NOMO-1 treated with dmso at 0.1 percent for 144 hours (cell line): ENCODE results near the gene SMTNL2.

Experiments
- DNase-seq: peaks from one replicate; lab custom pipeline; 2025; ENCODE audit not compliant: unreplicated experiment; lab: John Stamatoyannopoulos, UW

Gene SMTNL2

DNA sequence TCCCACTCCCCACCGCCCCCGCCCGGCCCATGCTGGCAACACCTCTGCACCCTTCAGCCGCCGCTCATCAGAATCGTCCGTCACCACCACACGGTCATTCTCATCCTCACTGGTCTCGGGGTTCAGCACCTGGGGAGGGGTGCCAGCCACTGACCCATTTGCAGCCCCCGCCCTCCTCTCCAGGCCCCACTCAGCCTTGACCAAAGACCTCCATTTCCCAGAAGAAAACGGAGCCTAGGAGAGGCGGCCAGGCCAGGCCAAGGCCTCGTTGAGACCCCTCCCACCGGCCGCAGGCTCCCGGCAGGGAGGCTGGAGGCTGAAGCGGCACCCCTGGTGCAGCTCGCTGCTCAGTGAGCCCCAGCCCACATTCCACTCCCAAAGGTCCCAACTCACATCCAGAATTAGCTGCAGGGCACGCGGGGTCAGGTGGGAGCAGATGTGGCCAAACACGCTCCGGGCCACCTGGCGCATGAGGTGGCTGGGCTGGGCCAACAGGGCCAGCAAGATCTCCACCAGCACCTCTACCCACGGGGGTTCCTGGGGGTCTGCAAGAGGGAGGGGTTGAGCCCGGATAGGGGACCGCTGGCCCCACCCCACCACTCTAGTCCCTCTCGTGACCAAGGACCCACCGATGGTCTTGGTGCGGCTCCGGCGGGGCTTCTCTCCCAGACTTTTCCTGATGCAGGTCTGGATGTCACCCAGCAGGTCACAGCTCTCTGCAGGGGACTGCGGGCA lies 38.9 kb upstream of the SMTNL2 start:
- DNase-seq, result no peak

DNA sequence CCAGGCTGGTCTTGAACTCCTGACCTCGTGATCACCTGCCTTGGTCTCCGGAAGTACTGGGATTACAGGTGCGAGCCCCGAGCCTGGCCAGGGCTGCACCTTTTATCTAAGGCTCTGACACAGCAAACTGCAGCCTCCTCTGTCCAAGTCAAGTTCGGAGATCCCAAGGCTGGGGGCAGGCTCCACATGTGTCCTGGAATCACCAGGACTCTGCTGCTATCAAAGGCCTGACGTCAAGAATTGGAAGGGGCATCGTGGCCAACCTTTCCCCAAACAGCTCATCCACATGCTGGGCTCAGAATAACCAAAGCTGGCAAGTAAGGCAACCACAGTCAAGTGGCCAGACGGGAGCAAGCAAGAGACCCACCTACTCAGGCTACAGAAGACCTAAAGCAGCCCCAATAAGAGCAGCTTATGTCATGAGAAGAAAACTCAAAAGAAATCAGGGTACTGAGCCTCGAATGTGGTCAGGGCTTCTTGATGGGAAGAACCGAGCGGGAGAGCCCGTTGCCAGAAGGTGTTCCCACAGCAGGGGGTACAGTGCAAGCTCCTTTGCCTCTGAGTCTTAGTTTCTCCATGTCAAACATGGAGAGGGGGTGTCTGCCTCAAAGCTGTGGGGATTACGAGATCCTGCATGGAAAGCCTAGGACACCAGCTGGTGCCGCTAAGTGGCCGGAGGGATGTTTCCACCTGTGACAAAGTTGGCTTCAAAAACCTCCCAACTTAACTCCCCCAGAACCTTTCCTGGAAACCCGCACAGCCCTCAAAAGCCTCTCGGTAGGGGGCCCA lies 37.0 kb upstream of the SMTNL2 start:
- DNase-seq, result no peak

DNA sequence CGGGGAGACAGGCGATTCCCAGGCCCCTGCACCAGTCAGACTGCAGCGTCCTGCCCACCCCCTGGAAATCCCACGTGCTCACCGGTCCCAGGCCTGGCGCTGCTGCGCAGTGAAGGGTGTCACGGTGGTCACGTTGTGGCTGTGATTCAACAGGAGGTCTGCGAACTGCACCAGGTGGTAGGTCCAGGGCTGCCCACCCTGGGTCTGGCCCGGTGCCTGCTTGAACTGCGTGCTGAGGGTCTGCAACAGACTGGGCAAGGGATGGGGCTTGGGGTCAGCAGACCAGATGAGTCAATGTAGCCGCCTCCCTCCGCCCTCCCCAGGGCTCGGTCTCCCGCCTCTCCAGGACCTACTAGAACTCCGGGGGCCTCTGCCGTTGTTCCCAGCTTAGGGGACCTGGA lies 36.3 kb upstream of the SMTNL2 start:
- no peak for DNase-seq

DNA sequence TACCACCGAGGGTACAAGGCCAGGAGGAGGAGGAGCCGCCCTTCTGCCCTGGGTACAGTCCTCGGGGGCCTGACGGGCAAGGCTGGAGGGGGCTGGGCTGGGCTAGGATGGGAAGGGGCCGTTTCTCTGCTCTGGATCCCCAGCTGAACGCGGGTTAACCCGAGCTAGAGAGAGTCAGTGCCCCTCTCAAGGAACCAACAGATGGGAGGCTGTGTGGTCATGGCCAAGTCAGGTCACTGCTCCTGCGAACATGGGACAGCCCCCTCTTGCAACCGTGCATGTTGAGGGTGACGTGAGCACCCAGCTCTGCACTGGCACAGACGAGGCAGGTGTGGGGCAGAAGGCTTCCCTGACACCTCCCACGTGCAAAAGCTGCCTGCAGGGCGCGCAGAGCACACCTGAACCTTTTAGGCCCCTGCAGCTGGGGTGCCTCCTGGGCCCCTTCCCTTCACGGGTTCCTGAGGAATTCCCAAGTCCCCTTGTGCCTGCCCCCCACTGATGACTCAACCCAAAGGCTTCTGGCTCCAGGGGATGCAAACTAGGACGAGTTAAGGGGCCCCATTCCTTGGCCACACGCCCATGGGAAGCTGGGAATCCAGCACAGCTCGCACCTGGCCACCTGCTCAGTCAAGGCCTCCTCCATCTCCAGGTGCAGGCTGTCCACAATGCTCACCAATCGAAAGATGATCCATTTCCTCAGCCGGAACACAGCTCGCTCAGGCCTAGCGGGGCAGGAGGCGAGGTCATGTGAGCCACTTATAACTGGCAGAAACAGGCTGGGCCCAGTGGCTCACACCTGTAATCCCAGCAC lies 35.4 kb upstream of the SMTNL2 start:
- no peak for DNase-seq

DNA sequence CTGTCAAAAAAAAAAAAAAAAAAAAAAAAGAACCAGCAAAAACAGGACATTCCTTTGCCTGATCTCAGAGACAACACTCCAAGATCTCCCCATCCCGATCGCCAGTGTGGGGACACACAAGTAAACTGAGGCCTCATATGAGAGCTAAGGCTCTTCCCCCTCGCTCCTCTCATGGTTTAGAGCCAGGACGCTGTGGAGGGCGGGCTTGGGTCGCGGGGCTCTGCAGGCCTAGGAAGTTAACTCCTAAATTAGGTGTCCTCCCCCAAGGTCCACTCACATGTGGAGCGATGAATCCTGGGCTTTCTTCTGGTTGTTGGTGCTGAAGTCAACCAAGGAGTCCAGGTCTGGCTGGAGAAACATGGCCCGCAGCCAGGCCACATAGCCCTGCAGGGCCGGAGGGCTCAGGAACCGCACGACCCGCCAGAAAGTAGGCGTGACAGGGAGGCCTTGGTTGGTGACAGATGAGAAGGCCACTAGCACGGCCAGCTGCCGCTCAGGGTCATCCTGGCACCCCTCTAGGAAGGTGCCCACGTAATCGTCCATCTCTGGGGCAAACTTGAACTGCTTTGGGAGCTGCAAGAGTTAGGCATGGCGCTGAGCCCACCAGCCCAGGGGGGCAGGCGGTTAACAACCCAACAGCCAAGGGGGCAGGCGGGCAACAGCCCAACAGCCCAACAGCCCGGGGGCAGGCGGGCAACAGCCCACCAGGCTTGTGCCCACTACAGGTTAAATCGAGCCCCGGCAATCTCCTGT lies 34.4 kb upstream of the SMTNL2 start:
- no peak for DNase-seq

DNA sequence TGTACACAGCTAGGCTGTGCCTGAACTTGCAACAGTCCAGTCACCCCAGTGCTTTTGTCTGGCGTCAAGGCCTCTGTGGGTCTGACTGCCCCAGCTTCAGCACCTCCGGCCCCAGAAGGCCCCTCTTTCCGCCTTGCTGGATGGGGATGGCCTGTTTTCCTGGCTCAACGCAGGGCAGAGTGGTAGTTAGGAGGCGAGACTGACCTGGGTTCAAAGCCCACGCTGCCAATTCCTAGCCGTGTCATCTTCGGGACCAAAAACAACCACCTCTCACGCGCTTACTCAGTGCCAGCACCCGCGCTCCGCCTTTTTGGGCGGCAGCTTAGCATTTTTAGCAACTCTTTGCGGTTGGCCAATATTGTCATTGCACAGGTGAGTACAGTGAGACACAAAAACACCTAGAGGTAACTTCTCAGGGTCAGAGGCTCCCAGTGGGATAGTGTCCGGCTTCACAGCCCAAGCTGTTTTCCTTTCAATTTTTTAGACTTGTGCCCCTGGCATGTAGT lies 33.7 kb upstream of the SMTNL2 start:
- DNase-seq, result no peak

DNA sequence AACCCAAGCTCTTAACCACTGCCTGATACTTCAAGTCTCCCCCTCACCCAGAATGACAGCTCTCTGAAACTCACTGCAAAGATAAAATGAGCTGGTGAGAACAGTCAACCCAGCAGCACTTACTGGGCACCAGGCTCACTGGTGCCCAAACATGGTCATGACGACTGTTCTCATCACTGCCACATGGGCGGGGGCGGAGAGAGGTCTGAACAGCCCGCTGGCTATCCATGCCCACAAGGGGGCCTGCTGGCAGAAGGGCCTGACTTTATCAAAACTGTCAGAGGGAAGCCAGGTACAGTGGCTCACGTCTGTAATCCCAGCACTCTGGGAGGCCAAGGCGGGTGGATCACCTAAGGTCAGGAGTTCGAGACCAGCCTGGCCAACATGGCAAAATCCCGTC lies 33.2 kb upstream of the SMTNL2 start:
- DNase-seq, result no peak

DNA sequence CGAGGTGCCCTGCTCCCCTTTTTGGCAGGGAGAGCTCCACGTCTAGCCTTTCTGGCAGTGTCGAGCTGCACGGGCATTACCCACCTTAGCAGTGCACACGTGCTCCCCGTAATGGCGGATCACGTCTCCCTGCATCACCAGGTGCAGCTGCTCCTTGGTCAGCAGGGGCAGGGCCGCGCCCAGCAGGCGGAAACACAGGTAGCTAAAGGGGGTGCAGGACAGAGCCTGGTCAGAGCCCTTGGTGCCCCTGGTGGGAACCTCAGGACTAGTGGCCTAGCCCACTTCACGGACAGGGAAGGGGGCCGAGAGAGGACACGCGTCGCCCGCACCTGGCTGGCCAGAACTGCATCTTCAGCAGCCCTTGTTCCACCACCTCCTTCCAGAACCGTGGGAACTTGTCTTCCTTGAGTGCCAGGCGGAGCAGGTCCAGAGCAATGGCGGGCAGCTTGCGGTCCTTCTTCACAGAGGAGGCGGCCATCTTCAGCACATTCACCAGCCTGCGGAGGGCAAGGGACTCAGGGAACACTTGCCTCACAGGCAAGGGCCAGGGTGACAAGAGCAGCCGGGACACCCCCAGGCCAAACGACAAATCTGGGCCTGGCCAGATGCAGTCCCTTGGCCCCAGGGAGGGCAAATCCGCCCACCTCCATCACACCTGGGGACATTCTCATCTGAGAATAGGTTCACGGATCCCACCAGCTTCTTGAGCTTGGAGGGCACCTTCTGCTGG lies 32.4 kb upstream of the SMTNL2 start:
- no peak for DNase-seq

DNA sequence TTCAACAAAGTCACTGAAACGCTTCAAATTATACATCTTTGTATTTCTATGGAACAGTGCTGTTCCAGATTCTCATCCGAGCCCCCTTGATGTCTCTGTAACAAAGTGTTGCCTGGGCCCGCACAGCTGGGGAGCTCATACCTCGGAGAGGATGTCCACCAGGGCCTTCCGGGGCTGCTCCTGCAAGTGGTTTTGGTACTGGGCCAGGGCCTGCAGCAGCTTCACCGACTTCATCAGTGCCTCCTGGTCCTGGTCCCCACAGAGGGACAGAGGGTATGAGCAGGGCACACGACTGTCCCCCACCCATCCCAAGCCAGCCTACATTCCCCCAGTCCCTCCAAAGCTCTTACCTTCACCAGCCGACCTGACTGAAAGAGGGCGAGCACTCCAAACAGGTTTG lies 30.7 kb upstream of the SMTNL2 start:
- DNase-seq, result no peak

DNA sequence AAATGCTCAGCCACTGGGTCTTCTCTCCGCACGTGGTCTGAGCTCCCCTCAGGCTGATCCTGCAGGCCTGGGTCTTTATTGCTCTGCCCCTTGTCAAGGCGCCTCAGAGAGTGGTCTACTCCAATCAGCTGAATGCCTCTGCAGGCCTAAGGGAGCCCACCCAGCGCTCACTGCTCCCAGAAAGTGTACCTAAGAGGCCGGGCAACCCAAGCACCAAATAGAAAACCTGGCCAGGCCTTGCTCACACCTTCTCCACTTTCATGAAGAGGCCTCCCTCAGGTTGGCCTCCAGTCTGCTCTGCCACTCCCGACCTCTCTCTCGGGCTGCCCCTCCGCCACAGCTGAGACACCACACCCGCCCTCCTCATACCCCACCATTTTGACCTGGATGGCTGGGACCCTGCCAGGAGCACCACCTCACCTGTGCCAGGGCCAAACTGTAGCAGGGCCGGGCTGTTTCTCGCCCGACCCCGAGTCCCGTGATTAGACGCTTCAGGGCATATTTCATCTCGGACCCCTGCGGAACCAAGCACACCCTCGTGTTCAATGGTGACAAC lies 29.8 kb upstream of the SMTNL2 start:
- no peak for DNase-seq

DNA sequence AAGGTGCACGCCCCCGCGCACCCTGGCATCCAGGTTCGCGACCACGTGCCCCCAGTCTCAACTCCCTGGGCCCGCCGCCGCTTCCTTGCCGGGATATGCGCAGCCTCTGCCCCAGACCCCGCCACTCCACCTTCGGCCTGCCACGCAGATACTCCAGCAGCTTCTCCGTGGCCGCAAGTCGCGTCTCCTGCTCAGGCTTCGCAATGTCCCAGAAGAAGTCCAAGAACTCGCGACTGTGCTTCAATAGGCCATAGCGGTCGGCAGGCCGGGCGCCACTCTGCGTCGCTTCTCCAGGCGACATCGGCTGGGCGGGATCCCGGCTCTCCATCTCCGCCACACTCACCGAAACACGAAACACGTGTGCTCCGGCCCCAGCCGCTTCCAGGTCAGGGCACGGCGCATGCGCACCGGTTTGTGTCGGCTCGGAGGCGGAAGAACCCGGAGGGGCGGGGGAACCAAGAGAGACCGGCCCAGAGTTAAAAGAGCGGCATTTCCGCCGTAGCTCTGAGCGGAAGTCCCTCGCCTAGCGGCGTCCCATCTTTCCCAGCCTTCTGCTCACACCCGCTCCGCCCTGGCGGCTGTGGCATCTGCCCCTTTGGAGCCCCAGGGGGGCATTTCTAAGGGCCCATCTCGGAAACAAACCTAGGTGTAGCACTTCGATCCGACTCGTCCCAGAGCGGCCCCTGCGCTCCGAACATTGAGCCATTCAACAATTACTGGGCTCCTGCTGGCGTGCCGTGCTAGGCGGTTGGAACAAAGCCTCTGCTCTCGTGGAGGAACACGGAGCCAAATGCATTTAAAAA lies 29.1 kb upstream of the SMTNL2 start, which contains the start of gene MYBBP1A:
Gene MYBBP1A, minus strand, starts transcription at position 388 of the 803 bp plus-strand sequence. Its CDS starts 60 bp downstream, at position 328.
- peak; percentile 93 for DNase-seq

DNA sequence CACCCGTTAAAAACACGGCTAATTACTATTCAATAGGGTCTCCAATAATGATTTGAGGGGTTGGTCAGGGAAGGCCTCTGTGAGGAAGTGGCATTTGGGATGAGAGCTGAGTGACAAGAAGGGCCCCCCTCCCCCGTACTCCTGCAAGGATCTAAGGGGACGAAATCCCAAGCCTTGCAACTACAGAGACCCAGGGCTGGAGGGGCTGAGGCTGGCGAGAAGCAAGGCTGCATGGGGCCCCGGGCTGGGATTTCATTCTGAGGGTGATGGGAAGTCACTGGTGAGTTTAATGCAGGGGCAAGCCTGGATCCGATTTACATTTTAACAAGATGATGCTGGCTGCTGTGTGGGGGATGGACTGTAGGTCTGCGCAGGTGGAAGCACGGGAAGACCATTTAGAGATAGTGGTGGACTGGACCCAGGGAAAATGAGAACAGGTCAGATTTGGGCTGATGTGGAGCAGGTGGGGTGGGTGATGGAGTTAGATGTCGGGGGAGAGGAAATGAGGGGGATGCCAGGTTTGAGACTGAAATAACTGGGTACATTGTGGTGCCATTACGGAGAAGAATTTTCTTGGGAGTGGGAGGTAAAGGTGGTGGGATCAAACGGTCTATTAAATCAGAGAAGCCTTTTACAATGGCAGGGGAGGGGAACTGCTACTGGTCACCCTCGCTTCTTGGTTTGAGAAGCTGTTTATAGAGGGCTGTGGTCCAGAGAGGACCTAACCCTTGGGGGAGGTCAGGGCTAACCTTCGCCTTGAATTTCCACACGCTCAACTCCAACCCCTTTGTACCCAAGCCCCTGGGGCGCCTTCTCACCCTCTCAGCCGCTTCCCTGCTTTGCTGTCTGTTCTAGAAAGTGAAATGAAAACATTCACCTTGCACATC lies 28.2 kb upstream of the SMTNL2 start:
- no peak for DNase-seq

DNA sequence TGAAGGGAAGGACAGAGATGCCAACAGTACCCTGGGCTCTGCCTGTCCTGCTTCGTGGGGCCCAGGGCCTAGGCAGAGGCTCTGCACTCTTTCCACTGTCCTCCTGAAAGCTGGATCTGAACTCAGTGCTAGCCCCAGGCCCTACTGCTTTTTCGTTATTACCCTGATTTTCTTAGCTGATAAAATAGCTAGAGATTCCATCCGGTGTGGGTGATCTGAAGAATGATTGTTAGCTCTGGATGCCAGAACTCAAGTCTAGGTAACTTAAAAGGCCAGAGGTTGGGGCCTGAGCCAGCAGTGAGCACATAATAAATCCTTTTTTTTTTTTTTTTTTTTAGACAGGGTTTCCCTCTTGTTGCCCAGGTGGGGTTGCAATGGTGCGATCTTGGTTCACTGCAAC lies 27.3 kb upstream of the SMTNL2 start:
- DNase-seq, result no peak

DNA sequence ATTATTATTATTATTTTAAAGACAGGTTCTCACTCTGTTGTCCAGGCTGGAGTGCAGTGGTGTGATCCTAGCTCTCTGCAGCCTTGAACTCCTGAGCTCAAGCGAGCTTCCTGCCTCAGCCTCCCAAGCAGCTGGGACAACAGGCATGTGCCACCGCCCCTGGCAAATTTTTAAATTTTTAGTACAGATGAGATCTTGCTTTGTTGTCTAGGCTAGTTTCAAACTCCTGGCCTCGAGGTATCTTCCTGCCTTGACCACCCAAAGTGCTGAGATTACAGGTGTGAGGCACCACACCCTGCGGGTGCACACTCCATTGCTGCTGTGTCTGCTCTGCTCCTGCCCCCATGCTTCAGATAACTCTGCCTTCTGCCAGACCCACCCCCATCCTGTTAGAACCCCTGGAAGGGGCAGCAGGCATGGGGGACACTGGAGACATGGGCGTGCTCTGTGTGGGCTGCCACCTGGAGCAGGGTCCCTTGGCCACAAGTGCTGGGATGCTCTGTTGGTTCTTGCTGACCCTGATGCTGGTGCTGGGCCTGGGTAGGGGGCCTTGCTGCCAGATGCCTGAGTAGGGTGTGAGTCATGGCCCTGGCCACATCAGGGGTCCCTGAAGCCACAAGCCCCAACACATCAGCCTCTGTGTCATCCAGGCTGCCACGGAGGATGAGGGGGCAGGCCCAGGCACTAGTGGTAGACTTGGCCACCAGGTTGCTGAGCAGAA lies 26.5 kb upstream of the SMTNL2 start:
- no peak for DNase-seq

DNA sequence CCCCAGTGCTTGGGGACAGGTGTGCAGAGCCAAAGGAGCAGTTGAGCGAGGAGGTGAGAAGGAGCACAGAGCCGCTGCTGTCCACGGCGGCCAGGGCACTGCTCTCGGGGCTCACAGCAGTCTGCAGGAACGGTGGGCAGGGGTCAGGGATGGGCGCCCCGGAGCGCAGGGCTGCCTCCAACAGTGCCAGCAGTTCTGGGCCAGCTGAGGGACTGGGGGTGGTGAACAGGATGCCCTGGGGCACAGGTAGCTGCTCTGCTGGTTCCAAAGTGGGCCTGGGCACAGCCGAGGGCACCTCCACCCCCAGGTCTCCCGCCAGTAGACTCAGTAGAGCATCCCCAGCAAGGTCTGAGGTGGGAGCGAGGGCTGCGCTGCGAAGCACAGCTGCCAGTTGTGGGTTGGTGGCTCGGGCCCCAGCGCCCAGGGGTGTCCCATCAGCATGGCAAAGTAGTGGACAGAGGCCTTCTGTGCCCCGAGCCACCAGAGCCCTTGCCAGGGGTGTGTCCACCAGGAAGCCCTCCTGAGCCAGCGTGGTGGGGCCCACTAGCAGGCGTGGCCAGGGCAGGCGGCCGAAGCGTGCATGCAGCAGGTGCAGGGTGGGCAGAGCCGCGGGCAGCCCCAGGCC lies 25.9 kb upstream of the SMTNL2 start:
- no peak for DNase-seq

DNA sequence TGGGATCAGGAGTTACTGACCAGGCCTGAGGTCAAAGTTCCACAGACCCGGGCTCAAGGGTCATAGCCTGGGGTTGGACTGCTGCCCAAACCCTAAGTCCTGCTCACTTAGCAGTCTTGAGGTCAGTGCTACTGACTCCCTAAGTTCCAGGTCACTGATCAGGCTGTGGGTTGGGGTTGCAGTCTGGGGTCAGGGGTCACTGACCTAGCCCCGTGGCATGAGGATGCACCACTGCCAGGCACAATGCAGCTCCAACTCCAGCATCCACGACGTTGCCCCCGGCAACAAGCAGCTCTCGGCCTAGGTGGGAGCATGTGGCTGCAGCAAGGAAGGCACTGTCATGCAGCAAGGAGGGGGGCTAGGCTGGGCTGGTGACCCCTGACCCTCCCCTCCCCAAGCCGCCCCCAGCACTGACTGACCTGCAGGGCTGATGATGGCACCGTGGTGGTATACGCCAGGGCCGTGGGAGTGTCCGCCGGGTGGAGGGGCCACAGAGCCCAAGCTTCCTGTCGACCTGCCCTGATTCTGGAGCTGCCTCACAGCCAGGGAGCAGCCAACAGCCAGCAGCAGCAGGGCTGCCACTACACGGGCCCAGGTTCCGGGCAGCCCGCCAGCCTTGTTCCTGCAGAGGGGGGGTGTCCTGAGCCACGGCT lies 25.1 kb upstream of the SMTNL2 start:
- DNase-seq, result no peak
